ENCODE results near the gene GPSM3. TPM values are rescaled to one million over a fixed set of nuclear protein-coding genes. Genes with fewer than 3 reads are reported as not detected.

Gene GPSM3
- total and polyA plus RNA-seq, 2 experiments from 2014 or later, result 4.7 to 5.9 TPM

DNA sequence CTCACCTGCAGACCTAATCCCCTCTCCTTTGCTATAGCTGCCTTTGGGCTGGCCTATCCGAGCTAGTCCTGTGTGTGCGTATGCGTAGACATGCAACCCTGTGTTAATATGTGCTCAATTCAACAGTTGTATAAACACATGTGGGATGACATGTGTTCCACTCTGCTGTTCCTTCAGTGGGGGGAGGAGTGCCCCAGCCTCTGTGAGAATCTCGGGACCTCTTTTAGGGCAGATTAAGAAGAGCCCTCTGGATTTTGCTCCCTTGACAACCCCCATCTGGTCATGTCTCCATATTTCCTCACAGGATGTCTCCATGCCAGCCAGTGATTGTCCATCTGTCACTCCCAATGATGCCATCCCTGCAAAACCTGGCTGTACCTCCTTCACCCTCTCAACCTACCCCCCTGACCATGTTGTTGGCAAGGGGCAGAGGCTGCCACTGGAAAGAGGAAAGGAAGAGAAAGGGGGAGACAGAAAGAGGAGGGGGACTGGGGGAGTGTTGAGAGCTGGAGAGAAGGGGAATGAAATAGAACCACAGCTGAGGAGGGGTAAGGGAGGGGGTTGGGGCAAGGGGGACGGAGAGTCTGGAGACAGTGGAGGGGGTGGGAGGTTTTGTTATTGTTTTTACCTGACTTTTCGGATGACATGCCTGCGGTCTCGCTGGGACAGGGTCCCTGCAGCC is 41.1 kb downstream of the GPSM3 start:
- H3K4me1 Mint-ChIP-seq, result peaks cover 60% of the 10 kb centered on the region
- Histone ChIP-seq H3K4me2 (peak overlapping the region; percentile 97), H4K20me1 (replicated peaks; ENCODE audit: insufficient read depth) (0 out of 2 replicates have a peak, but pooled peaks cover 5% of the 10 kb centered on the region), H3K27ac (ENCODE audit: low read depth) (no peak overlapping the region), H2AFZ (0 out of 2 replicates have a peak overlapping the region, but pooled peaks have one; percentile 99), H3K36me3 (ENCODE audit: insufficient read depth) (no peaks in the 10 kb centered on the region), H3K4me1 (ENCODE audit: insufficient read depth) (peaks cover 38% of the 10 kb centered on the region), H3K79me2 (replicated peaks; ENCODE audit: insufficient read depth) (no peaks in the 10 kb centered on the region), H3K9me2 (ENCODE audit: insufficient read depth) (no peaks in the 10 kb centered on the region; the same call in 1 of the 2 replicates), H3F3A (replicated peaks; ENCODE audit: low read depth) (peaks cover 9% of the 10 kb centered on the region), H3K27me3 (ENCODE audit: insufficient read depth) (peaks cover 44% of the 10 kb centered on the region), H3K4me3 (peak overlapping the region; percentile 100)
- H3K4me3 Mint-ChIP-seq, result peak overlapping the region; percentile 94
- DNase-seq (ENCODE audit: low spot score) (peak; percentile 64), ATAC-seq (no peak)
- no peak overlapping the region for H3K27ac Mint-ChIP-seq
- peaks cover 10% of the 10 kb centered on the region; the same call in 1 of the 3 replicates for H3K36me3 Mint-ChIP-seq (ENCODE audit: low read depth)
- H3K9me3 Mint-ChIP-seq, result no peaks in the 10 kb centered on the region; the same call in 2 of the 3 replicates
- TF ChIP-seq, protein P1, sequence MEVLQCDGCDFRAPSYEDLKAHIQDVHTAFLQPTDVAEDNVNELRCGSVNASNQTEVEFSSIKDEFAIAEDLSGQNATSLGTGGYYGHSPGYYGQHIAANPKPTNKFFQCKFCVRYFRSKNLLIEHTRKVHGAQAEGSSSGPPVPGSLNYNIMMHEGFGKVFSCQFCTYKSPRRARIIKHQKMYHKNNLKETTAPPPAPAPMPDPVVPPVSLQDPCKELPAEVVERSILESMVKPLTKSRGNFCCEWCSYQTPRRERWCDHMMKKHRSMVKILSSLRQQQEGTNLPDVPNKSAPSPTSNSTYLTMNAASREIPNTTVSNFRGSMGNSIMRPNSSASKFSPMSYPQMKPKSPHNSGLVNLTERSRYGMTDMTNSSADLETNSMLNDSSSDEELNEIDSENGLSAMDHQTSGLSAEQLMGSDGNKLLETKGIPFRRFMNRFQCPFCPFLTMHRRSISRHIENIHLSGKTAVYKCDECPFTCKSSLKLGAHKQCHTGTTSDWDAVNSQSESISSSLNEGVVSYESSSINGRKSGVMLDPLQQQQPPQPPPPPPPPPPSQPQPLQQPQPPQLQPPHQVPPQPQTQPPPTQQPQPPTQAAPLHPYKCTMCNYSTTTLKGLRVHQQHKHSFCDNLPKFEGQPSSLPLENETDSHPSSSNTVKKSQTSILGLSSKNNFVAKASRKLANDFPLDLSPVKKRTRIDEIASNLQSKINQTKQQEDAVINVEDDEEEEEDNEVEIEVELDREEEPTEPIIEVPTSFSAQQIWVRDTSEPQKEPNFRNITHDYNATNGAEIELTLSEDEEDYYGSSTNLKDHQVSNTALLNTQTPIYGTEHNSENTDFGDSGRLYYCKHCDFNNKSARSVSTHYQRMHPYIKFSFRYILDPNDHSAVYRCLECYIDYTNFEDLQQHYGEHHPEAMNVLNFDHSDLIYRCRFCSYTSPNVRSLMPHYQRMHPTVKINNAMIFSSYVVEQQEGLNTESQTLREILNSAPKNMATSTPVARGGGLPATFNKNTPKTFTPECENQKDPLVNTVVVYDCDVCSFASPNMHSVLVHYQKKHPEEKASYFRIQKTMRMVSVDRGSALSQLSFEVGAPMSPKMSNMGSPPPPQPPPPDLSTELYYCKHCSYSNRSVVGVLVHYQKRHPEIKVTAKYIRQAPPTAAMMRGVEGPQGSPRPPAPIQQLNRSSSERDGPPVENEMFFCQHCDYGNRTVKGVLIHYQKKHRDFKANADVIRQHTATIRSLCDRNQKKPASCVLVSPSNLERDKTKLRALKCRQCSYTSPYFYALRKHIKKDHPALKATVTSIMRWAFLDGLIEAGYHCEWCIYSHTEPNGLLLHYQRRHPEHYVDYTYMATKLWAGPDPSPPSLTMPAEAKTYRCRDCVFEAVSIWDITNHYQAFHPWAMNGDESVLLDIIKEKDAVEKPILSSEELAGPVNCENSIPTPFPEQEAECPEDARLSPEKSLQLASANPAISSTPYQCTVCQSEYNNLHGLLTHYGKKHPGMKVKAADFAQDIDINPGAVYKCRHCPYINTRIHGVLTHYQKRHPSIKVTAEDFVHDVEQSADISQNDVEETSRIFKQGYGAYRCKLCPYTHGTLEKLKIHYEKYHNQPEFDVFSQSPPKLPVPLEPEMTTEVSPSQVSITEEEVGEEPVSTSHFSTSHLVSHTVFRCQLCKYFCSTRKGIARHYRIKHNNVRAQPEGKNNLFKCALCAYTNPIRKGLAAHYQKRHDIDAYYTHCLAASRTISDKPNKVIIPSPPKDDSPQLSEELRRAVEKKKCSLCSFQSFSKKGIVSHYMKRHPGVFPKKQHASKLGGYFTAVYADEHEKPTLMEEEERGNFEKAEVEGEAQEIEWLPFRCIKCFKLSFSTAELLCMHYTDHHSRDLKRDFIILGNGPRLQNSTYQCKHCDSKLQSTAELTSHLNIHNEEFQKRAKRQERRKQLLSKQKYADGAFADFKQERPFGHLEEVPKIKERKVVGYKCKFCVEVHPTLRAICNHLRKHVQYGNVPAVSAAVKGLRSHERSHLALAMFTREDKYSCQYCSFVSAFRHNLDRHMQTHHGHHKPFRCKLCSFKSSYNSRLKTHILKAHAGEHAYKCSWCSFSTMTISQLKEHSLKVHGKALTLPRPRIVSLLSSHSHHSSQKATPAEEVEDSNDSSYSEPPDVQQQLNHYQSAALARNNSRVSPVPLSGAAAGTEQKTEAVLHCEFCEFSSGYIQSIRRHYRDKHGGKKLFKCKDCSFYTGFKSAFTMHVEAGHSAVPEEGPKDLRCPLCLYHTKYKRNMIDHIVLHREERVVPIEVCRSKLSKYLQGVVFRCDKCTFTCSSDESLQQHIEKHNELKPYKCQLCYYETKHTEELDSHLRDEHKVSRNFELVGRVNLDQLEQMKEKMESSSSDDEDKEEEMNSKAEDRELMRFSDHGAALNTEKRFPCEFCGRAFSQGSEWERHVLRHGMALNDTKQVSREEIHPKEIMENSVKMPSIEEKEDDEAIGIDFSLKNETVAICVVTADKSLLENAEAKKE (CRISPR knock-in tag; IDR thresholded peaks at IDR 0.05), result no peak
- TF ChIP-seq EZH2 (IDR thresholded peaks at IDR 0.05; ENCODE audit: low read depth, unreplicated experiment), result peak; percentile 42
- H3K27me3 Mint-ChIP-seq (ENCODE audit: insufficient read depth, low read depth, poor library complexity), result peaks cover 47% of the 10 kb centered on the region
